CD4-positive, alpha-beta T cell treated with Interleukin-17A for 1 hour (primary cell): ENCODE data around the gene NOTUM.
A peak's percentile ranks its signal among the peaks of the same experiment; 100 is the strongest.

ENCODE experiments used
- DNase-seq: peaks from one replicate; pipeline ENCODE4 v3.0.0-alpha.2; 2020

The NOTUM gene

DNA sequence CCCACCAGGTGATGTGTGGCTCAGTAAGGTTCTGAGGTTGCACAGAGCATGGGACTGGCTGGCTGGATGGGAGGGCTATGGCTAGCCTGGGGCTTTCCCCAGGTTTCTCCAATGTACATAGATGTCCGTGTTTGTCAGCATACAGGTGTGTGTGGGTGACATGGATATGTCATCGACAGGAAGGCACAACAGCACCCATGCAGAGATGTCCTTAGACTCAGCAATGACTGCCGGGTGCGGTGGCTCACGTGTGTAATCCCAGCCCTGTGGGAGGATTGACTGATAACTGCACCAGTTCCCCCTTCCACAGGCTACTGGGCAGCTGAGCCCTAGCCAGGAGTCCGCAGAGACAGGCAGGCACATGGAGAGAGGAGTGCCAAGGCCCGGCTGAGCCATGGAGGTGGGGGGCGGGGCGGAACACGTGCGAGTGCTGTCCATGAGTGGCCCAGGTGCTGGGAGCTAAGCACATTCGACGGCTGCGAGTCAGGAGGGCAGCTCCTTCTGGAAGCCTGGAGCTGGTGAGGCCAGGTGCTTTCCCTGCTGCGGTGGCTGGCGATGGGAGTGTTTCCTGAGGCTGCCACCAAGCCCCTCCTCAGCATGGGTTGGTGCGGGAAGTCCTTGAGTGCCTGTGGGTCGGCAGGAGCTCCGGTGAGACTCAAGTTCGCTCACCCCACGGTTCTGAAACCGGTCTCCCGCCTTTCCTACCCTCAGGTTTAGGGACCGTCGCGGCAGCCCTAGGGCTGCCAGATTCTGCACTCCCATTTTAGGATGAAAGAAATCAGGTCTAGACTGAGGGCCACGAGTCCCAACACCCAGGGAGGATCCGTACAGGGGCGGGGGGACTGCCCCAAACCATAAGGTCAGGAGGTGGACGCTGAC lies 15.6 kb upstream of the NOTUM start:
- peak; percentile 29 for DNase-seq

DNA sequence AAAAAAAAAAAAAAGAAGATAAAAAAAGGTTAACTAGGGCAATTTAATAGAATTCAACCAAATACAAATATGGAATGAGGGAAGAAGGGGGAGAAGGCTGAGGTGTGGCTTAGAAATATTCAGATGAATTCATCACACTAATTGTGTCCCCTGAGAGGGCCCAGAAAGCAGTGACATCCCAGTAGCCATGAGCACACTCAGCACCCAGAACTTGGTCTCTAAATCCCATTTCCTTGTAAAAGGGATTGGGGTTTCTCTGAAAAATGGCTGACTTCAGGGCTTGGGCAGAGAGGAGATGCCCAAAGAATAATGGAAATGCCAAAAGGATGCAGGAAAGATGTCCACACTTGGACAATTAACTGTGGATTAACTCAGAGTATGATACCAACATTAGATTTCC lies 12.4 kb upstream of the NOTUM start:
- no peak for DNase-seq

DNA sequence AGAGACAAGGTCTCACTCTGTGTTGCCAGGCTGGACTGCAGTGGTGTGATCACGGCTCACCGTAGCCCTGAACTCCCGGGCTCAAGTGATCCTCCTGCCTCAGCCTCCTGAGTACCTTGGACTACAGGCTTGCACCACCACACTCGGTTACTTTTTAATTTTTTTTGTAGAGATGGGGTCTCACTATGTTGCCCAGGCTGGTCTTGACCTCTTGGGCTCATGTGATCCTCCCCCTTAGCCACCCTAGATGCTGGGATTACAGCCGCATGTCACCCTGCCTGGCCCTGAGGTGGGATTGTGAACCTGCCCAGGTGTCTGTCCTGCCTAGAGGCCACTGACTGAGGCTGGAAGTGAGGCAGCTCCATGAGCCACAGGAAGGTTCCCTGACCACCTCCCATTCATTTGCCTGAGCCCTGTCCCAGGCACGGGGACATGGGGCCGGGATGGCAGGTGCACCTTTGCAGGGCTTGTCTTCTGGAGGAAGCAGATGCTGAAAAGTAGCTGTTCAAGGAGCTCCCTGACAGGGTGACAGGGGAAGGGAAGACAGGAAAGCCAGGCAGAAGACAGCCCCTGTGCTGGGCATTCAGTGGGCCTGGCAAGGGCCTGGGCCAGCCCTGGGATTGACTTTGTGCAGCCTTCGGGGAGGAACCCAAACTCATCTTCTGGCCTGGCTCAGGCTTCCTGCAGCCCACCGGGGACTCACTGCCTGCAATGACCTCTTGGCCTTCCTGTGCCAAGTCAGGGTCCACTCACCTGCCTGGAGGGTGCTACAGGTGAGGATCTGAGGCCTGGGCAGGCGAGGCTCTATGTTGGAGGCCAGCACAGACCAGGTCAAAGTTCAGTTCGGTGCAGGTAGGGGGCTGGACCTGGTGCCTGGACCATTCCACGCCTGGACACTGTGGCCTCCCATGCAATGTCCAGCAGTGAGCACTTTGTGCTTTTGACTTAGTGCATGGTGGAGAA lies 8.1 kb upstream of the NOTUM start:
- DNase-seq = no peak

DNA sequence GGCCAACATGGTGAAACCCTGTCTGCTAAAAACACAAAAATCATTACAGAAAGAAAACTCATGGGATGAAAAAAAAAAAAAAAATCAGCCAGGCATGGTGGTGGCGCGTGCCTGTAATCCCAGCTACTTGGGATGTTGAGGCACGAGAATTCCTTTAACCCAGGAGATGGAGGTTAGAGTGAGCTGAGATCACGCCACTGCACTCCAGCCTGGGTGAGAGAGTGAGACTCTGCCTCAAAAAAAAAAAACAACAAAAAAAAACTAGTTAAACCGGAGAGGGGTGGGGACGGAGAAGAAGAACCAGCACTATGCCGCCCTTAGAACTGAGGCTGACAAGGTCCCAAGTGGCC lies 7.4 kb upstream of the NOTUM start:
- no peak for DNase-seq

DNA sequence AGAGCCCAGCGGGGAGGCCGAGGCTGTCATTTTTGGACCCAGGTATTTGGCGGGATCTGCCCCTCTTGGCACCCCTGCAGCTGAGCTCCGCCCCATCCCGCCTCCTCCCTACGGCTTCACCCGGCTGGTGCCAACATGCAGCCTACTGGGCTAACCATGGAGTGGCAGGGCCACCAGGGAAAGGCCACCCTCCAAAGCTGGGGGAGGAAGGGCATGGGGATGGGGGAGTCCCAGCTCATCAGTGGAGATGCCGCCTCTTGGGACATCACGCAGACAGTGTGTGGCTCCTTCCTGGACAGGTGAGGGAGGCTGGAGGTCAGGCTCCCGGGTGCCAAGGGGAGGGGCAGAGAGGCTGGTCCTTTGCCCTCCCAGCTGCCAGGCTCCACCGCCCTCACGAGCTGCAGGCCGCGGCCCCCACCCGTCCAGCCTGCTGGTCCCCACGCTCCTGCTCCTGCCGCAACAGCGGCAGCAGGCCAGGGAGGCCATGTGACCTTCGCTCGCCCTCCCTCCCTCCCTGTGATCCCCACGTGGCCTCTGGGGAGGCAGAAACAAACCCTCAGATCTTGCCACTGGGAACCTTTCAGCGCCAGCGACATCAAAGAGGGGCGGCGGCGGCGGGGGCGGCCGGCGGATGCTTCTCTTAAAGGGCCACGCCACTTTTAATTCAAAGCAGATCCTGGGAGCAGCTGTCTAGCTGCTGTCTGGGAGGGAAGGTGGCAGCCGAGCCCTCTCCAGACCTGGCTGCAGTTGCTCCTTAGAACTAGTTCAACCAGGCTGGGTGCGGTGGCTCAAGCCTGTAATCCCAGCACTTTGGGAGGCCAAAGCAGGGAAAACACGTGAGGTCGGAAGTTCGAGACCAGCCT lies 6.8 kb upstream of the NOTUM start:
- peak; percentile 91 for DNase-seq

DNA sequence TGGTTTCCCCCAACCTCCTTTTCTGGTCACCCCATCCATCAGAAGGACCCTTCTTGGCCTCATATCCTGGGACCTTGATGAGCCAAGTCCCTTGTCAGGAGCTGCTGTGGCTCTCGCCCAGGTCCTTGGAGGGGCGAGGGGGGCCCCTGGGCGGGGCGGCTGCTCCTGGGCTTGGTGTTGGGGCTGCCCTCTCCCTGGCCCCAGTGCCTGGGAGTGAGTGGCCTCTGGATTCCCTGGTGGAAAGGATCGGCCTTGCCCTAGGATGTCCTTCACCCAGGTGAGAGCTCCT lies 6.2 kb upstream of the NOTUM start:
- no peak for DNase-seq

DNA sequence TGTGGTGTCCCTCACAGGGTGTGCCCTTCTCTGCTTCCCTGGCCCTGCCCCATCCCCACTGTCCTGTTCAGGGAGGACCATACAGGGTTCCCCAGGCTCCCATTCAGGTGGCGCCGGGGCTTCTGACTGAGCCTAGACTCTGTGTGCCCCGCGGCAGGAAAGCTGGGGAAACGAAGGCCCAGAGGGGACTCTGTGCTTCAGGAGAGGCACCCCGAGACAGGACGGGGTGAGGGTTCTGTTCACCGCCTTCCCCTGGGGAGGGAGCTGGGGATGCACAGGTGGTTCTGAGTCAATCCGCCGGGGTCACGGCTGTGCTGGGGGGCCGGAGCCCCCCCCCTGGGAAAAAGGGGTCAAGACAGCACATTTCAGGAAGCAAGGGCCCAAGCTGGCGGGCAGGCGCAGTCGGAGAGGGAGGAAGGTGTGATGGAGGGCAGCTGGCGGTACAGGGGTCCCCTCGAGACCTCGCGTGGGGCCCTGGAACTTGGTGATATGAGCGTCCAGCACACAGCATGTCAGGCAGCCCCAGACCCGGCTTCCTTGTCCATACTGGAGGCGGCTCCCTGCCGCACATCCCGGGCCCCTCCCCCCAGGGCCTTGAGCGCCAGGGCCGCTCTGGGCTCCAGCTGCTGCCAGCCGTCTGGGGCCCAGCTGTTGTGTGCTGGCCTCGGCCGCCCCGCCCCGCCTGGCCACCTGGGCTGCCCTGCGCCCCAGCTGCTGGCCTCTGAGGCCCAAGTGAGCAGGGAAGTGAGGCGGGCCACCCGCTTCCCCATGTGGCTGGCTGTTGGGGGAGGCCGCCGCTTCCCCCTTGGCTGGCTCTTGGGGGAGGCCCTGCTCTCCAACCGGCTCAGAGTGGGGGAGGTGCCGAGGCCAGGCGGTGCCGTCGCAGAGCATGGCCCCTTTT lies 5.6 kb upstream of the NOTUM start:
- DNase-seq = no peak

DNA sequence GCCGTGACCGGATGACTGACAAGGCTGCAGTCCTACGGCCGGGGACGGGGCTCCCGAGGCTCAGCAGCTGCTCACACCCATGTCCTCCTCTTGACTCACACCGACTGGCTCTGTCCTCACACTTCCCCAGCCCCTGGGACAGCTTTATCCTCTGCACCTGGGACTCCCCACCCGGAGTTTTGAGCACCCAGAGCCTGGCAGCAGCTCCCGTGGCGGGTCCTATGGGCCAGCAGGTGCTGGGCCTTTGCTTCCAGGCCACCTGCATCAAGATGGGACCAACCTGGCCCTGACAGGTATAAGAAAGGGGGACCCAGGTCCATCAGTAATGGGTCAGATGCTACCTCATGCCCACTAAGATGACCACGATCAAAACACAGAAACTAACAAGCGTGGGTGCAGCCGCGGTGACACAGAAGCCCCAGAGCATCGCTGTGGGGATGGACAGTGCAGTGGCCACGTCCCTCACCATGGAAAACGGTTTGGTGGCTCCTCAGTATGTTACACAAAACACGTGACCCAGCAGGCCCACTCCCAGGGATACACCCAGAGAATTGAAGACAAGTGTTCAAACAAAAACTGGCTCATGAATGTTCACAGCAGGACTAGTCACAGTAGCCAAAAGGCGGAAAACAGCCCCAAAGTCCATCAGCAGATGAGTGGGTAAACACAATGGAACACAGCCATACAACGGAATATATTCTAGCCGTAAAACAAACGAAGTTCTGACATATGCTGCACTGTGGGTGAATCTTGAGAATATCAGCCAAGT lies 3.3 kb upstream of the NOTUM start:
- DNase-seq = no peak

DNA sequence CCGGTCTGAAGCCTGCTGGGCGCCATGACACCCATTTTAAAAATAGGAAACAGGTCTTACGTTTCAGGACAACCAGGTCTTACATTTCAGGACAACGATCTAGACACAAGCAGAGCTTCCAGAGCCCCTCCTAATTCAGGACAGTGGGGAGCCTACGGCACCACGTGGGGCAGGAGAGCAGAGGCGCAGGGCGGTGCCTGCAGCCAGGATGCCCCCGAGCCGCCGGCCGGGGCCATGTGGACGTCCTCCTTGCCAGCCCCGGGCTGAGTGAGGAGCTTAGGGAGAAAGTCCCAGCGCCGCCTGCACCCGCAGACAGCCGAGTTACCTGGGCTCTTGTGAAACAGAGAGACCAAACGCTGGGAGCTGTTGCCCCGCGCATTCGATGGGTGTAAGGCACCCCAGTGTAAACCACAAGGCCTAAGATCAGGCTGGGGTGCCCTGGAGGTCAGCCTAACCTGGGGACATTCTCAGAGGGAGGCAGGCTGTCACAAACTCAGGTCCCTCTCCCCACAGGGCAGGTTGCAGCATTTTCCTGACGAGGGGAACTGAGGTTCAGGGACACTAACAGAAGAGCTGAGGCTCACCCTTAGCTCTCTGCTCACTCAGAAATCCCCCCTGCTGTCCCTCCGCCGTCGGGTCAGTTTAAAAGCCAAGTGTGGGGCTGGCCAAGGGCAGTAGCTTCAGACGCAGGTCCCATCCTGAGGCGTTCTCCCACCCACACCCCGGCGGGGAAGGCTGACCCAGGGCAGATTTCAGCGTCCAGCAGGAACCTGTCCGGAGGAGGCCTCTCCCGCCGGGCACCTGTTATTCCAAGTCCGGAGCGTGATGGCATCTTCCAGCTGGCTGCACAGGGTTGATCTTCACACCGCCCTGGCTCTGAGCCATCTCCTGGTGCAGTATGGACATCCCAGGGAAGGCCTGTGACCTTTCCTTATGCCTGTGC lies 1.8 kb upstream of the NOTUM start:
- DNase-seq = no peak

DNA sequence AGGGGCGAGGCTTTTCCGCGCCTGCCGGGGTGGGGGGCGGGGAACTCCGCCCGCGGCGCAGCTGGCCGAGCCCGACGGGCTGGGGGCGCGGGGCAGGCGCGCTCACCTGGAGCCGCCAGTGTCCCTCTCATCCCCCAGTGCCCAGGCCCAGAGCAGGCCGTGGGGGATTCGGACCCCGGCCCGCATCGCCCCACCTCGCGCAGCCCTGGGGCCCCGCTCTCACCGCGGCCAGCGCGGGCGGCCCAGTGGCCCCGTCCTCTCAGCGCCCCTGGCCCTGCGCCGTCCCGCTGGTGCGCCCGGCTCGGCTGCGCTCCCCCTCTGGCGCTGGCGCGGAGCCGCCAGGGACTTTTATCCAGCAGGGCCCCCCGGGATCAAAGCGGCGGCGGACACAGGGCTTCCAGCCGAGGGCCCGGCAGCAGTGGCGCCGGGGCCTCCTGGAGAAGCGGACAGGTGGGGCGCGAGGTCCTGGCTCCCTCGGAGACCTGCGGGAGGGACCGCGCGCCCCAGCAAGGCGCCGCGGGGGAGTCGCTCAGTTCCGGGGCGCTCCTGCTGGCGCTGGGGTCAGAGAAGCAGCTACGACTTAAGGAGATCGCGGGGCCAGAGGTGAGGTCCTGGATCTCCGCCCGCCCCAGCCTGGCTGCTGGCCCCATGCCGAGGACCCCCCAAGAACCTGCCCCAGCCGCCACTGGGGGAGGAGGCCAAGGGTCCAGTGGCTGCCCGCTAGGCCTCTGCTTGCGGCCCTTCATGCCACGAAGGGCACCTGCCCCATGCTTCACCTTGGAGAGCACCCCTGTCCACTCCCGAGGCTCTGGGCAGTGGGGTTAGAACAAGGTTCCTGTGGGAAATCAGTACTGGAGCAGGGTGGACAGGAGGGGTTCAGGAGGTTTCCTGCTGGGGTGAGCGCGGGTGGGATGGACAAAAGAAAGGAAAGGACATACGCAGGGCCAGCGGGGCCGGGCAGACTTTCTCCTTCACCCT lies 823 bp upstream of the NOTUM start:
- DNase-seq = no peak

DNA sequence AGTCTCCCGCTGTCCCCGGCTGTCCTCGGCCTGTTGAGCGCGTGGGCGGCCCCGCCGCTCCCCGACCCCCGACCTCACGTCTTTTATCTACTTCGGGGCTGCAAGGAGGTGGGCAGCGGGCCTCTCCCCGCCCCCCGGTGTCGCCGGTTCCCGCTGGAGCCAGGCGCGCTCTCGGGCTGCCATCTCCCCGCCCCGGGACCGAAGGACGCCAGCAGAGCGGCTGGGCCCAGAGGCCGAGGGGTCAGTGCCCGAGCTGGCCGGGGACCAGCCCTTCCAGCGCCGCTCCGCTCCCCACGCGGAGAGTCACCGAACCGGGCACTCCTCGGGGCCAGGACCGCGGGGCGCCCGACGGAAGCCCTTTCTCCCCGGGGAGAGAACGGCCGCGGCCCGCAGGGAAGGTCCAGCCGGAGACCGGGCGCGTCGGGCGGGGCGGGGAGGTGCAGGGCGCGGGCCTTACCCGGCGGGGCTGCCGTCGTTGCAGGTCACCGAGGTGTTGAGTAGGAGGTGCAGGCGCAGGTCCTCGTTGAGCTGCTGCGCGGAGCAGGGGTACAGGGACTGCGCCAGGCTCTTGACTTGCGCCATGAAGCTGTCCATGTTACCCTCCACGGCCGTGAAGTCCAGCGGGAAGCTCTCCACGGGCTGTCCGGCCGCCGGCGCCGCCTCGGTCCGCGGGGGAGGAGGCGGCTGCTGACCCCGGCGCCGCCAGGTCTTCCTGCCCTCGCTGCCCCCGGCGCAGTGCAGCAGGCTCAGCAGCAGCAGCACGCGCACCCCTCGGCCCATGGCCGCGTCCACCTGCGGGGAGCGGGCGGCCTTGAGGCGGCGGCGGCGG lies 643 bp downstream of the NOTUM start:
- DNase-seq = no peak

DNA sequence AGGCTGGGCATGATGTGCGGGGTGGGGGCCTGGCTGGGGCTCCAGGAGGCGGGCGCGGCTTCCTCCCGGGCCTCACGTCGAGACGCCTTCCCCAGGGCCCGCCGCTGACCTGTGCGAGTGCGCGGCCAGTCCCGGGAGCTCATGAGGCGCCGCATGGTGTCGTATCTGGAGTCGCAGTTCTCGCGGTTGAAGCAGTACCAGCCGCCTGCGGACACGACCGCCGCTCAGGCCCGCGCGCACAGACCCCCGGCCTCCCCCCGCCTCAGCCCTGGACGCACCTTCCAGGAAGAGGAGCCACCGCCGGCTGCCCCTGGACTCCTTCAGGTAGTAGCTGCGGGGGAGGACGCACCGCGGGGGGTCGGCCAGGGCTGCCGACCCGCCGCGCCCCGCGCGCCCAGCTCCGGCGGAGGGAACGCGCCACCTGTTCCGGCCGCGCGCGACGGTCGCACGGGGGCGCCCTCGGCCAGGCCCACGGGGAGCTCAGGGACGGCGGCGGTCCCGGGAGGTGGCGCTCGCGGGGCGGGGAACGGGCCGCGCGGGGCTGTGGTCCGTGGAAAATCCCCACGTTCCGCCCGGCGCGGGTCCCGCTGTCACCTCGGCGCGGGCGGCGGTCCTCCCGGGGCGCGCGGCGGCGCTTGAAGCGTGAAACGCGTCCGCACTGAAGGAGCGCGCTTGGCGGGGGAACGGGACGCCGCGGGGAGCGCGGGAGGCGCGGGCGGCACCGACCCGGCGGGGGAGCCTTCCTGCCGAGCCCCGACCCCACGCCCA lies 1.4 kb downstream of the NOTUM start:
- DNase-seq = peak; percentile 86

DNA sequence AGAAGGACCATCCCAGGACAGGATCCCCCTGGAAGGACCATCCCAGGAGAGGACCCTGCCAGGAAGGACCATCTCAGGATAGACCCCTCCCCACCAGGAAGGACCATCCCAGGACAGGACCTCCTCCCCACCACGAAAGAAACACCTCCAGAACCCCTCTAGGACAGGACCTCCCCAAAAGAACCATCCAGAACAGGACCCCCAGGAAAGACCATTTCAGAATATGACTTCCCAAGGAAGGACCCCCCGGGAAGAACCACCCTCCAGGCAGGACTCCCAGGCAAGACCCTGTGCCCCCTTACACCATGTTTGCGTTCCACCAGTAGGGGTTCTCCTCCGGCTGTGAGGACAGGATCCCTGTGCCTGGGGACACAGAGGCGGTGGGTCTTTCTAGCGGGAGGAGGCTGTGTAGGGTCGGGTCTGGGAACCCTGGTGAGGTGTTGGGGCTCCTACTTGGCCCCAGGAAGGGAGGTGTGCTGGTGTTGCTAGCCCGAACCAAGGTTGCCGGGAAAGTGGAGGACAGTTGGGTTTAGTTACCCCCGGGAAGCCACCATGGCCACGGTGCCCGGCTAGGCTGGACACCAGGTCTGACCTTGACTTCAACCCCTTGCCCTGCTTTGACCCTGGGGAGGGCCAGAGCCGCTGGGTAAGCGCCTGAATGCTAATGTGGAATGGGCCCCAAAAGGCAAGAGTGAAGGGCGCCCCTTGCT lies 2.2 kb downstream of the NOTUM start:
- no peak for DNase-seq

DNA sequence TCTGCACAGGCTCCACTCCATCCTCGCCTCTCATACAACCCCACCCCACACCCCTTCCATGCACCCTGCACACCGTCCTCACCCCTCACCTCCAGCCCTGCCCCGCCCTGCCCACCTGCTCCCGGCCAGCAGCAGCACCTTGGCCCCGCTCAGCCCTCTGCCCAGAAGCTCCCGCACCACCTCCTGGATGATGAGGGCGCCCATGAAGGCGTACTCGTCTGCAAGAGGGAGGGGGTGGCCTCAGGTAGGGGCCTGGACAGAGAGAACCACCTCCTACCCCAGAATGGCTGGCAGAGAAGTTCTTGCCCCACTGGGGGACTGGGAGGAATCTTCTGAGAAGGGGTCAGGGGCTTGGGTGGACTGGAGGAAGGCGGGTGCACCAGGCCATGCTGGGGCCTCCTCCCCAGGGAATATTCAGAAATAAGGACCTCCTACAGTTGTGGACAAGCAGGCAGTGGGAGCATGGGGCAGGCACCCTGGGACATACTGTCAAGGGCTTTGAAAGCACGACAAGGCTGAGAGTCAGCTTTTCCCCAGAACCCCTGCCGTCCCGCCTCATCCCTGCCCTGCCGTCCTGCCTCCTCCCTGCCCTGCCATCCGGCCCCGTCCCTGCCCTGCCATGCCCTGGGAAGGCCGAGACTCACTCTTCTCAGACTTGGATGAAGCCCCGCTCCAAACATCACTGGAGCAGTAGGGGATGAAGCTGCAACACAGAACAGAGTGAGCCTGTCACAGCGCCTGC lies 3.1 kb downstream of the NOTUM start:
- DNase-seq = no peak
